GM12872 (cell line): ENCODE results near the gene RGS12.
A peak's percentile ranks its signal among the peaks of the same experiment; 100 is the strongest.

Experiments
- TF ChIP-seq, protein P1 (sequence below): IDR thresholded peaks from 3 replicates; pipeline ENCODE4 v1.5.1; 2011; ENCODE audit warnings: low read depth, mild to moderate bottlenecking, low read length, moderate library complexity; ENCODE audit not compliant: insufficient read depth

The RGS12 gene

DNA sequence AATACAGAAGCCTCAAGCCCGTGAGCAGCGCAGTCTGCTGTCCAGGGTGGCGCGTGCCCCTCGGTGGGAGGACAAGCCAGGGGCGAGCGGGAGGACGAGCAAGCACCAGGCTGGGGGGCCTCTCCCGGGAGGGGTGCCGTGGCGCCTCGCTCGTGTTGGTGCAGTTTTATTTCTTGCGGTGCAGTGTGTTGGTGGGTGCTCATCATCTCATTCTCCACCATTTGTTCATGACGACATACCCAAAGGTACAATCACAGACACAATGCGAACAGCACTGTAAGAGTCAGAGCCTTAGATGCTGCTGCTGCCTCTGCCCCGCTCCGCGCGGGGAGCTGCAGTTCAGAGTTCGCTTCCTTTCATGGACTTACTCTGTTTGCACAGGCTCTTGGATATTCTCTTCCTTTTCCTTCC, 30.3 kb downstream of the RGS12 start:
- TF ChIP-seq, protein P1, sequence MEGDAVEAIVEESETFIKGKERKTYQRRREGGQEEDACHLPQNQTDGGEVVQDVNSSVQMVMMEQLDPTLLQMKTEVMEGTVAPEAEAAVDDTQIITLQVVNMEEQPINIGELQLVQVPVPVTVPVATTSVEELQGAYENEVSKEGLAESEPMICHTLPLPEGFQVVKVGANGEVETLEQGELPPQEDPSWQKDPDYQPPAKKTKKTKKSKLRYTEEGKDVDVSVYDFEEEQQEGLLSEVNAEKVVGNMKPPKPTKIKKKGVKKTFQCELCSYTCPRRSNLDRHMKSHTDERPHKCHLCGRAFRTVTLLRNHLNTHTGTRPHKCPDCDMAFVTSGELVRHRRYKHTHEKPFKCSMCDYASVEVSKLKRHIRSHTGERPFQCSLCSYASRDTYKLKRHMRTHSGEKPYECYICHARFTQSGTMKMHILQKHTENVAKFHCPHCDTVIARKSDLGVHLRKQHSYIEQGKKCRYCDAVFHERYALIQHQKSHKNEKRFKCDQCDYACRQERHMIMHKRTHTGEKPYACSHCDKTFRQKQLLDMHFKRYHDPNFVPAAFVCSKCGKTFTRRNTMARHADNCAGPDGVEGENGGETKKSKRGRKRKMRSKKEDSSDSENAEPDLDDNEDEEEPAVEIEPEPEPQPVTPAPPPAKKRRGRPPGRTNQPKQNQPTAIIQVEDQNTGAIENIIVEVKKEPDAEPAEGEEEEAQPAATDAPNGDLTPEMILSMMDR, result no peak

DNA sequence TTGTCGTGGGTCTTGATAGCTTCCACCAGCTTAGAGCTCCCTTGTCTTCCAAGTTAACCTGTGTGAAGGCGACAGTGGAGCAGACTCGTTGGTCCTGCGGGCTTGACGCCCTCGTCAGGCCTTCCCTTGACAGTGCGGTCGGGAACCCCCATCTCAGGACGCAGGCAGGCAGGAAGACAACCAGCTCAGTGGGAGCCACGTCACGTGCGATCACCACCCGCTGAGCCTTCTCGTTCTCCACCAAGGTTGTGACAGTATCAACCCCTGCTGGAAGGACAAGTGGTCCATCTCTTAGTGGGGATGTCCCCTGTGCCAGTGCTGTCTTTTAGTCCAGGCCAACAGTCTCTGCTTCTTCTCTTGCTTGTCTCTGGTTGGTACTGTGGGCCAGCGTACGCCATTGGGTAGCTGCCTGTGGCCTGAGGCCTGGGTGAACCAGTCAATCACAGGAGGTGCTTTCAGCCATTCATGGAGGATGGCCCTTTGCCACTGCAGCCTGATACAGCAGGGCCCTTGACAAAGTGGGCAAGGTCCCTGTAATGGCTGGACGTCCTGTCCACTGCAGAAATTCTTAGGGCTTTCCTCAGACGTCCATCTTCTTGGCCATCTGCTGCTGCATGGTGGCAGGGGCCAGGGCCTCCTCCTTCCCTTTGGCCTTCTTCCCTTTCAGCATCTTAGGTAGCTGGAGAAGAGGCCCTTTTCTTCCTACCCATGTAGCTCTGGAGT, 31.4 kb downstream of the RGS12 start:
- TF ChIP-seq, protein P1, result peak; percentile 43

DNA sequence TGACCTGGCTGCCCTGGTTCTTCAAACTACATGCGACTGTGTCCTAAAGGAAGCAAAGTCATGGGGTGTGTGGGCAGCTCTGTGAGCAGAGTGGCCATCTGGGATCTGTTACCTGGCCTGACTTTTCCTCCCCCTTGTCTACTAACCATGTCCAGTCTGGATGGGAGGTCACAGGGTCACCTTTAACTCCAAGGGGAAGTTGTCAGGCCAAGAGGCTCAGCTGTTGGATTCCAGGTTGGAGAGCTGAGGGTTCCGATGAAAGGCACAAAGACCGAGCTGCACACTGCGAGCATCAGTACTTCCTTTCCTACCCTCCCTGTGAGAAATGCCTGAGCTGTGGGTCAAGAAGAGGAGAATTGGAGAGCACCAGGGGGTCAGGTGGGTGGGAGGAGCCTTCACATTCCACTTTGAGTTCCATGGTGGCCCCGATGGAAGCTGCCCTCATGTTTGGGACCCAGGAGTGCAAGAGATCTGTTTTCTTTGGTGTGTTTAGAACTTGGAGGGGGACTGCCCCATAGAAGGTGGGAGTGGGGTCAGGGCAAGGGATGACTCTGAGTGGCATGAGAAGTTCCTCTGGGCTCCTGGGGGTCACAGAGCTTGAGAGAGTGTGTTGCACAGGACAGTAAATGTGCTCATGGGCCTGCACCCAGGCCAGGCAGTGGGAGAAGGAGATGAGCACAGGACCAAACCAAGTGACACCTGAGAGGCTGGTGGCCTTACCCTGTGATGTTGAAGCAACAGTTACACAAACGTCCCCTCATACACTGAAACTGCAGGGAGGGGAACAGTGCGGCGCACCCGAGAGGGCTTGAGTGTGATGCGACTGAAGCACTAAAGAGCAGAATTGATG, 36.2 kb downstream of the RGS12 start:
- TF ChIP-seq, protein P1, result no peak

DNA sequence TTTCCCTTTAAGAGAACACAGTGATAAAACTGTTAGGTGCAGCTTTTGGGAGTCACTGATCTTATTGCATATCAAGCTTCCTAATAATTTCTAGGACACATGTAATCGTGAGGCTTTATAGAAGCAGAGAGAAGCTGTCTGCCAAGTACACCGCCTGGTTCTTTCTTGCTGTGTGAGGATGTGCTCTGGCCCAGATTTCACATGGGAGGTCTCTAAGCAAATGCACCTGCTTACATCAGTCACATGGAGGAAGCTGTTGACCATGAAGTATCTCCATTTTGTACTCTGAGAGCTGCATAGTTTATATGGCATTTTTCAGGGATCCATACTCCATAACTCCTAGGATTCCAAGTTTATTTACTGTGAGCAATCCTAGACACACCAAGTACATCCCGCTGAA, 37.1 kb downstream of the RGS12 start:
- TF ChIP-seq, protein P1, result no peak

DNA sequence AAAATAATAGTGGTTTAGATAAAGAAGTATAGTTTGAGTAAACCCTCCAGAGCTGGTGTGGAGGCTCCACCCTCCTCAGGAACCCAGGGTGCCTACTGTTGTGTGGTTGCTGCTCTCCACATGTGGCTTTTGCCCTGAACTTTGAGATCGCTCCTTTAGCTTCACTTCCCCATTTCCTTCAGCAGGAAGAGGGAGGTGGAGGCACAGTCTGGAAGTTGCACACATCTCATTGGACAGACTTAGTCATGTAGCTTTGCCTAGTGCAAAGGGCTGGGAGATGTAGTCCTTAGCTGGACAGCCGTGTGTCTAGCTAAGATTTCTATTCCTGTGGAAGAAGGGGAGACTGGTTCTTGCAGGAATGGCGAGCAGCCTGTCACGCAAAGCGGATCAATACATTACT, 37.9 kb downstream of the RGS12 start:
- TF ChIP-seq, protein P1, result no peak

DNA sequence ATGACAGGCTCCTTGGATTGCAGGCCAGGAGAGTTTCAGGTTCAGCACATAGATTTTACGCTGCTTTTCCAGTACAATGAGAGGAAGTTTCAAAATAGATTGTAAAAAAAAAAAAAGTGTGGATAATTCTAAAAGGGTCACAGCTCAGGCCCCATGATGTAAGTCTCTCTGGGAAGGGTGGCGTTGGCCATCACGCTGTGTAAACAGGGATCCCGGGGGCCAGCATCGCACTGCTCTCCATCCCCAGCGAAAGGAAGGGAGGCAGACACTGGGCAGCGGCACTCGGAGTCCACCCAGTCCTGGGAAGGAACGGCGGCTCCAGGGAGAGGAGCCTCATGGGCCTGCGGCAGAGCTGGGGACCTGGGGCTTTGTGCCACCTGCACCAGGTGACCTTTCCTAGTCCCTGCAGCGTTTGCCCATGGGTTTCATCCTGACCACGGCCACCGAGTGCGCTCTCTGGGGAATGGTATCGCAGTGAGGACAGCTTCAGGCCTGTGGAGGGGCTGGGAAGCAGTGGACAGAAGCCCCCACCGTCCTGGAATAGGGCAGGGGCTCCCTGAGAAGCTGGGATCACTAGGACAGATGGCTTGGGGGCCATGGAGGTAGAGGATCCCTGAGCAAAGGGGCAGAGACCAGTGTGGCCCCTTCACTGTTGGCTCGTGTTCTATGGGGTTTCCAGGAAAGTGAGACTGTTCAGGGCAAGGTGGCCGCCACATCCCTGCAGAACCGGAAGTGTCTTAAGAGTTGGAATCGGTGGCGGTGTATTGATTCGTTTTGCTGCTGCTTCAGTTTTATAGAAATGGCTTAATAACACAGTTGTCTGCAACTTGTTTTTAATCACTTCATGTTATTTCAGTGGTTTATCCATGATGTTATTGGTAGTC, 38.9 kb downstream of the RGS12 start:
- TF ChIP-seq, protein P1, result no peak

DNA sequence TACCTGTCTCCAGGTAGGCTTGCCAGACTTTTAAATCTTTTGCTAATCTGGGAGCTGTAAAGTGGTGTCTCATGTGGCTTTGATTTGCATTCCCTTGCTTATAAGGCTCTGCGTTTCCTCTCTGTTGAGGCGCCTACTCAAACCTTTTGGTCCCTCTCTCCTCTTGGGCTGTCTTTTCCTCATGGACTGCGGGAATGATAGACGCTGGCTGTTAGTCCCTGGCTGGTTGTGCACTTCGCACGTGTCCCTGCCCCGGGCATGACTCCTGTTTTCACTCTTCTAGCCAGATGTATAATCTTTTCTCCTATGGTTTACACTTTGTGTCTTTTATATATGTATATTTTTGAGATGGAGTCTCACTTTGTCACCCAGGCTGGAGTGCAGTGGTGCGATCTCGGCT, 39.7 kb downstream of the RGS12 start:
- TF ChIP-seq, protein P1, result no peak
